GM23338 (cell line): Measurements from ENCODE around the gene ASB3. TPM values are rescaled to one million over a fixed set of nuclear protein-coding genes. Genes with fewer than 3 reads are reported as not detected.
"Not testable (repeated sequence)": the region's sequence is repeated elsewhere in the genome, so short reads cannot be mapped to it uniquely, and the experiment has no call there.

Experiments used
- ATAC-seq: fragments of 200-7000 bp; cut with Tn5 transposase; 3 replicates; pipeline ENCODE4 v1.9.1; 2020
- DNase-seq: peaks from one replicate; pipeline ENCODE4 v3.0.0-alpha.2; 2015; ENCODE audit warnings: low spot score
- H2AFZ ChIP-seq: fragments of 200-600 bp; sonication (generic); 2 replicates; pipeline ENCODE4 v1.8.0; 2016; ENCODE audit warnings: antibody characterized with exemption, mild to moderate bottlenecking, moderate library complexity
- H3F3A ChIP-seq: fragments of 200-600 bp; sonication (generic); replicated peaks from 2 replicates; pipeline ENCODE4 v1.8.0; 2017; ENCODE audit warnings: antibody characterized with exemption, mixed run types, low read depth
- H3K27ac ChIP-seq: fragments of 200-600 bp; sonication (generic); 2 replicates; pipeline ENCODE4 v1.6.1; 2016; ENCODE audit warnings: low read depth
- H3K27me3 ChIP-seq: fragments of 200-600 bp; sonication (generic); 2 replicates; pipeline ENCODE4 v1.8.0; 2016; ENCODE audit warnings: mild to moderate bottlenecking, mixed run types, moderate library complexity; ENCODE audit not compliant: insufficient read depth
- H3K36me3 ChIP-seq: fragments of 200-600 bp; sonication (generic); 2 replicates; pipeline ENCODE4 v1.8.0; 2016; ENCODE audit warnings: mild to moderate bottlenecking; ENCODE audit not compliant: insufficient read depth
- H3K4me1 ChIP-seq: fragments of 200-600 bp; sonication (generic); 2 replicates; pipeline ENCODE4 v1.8.0; 2016; ENCODE audit warnings: mild to moderate bottlenecking, moderate library complexity; ENCODE audit not compliant: insufficient read depth
- H3K4me2 ChIP-seq: fragments of 200-600 bp; sonication (generic); 2 replicates; pipeline ENCODE4 v1.7.1; 2017; ENCODE audit warnings: mixed run types
- H3K4me3 ChIP-seq: fragments of 200-600 bp; sonication (generic); 2 replicates; pipeline ENCODE4 v1.6.1; 2016; ENCODE audit warnings: mixed run types
- H3K79me2 ChIP-seq: fragments of 200-600 bp; sonication (generic); replicated peaks from 2 replicates; pipeline ENCODE4 v1.8.0; 2017; ENCODE audit warnings: mild to moderate bottlenecking; ENCODE audit not compliant: insufficient read depth
- H3K9me2 ChIP-seq: fragments of 200-600 bp; sonication (generic); 2 replicates; pipeline ENCODE4 v1.8.0; 2017; ENCODE audit not compliant: insufficient read depth
- H4K20me1 ChIP-seq: fragments of 200-600 bp; sonication (generic); replicated peaks from 2 replicates; pipeline ENCODE4 v1.8.0; 2017; ENCODE audit warnings: mild to moderate bottlenecking; ENCODE audit not compliant: insufficient read depth
- H3K27ac Mint-ChIP-seq: 2 replicates; pipeline ENCODE4 v1.8.0; 2020; ENCODE audit warnings: inconsistent platforms, mild to moderate bottlenecking, moderate library complexity, mixed read lengths
- H3K27me3 Mint-ChIP-seq: 3 replicates; pipeline ENCODE4 v1.8.0; 2022; ENCODE audit warnings: low read depth, mild to moderate bottlenecking, moderate library complexity, mixed read lengths, inconsistent platforms; ENCODE audit not compliant: insufficient read depth, poor library complexity
- H3K36me3 Mint-ChIP-seq: 3 replicates; pipeline ENCODE4 v1.8.0; 2021; ENCODE audit warnings: low read depth, mild to moderate bottlenecking, inconsistent platforms, moderate library complexity, mixed read lengths
- H3K4me1 Mint-ChIP-seq: 3 replicates; pipeline ENCODE4 v1.8.0; 2020; ENCODE audit warnings: mild to moderate bottlenecking, inconsistent platforms, mixed read lengths
- H3K4me3 Mint-ChIP-seq: 3 replicates; pipeline ENCODE4 v1.8.0; 2021; ENCODE audit warnings: moderate library complexity, mild to moderate bottlenecking, inconsistent platforms, mixed read lengths
- H3K9me3 Mint-ChIP-seq: 3 replicates; pipeline ENCODE4 v1.8.0; 2020; ENCODE audit warnings: moderate library complexity, mild to moderate bottlenecking, inconsistent platforms, mixed read lengths
- EZH2 ChIP-seq: fragments of 200-600 bp; sonication (generic); IDR thresholded peaks from one replicate; pipeline ENCODE4 v1.8.0; 2017; ENCODE audit warnings: antibody characterized with exemption, mild to moderate bottlenecking, low read depth; ENCODE audit not compliant: unreplicated experiment
- EZH2phosphoT487 ChIP-seq: fragments of 200-600 bp; sonication (generic); IDR thresholded peaks from one replicate; pipeline ENCODE4 v1.8.1; 2018; ENCODE audit warnings: antibody characterized with exemption; ENCODE audit not compliant: unreplicated experiment
- NANOG ChIP-seq: IDR thresholded peaks from 2 replicates; pipeline ENCODE4 v1.6.1; 2016; ENCODE audit warnings: antibody characterized with exemption, borderline replicate concordance
- STAT1 ChIP-seq: IDR thresholded peaks from one replicate; pipeline ENCODE4 v1.6.1; 2016; ENCODE audit warnings: antibody characterized with exemption; ENCODE audit not compliant: unreplicated experiment
- ZNF114 ChIP-seq: fragments of 250-450 bp; sonication (Bioruptor Pico); IDR thresholded peaks from 2 replicates; pipeline ENCODE4 v1.5.0; 2020; ENCODE audit warnings: mild to moderate bottlenecking, moderate library complexity
- ZNF331 ChIP-seq: fragments of 250-450 bp; sonication (Bioruptor Pico); IDR thresholded peaks from 2 replicates; pipeline ENCODE4 v1.5.0; 2020; ENCODE audit warnings: low read depth, mild to moderate bottlenecking, moderate library complexity
- ZNF462 ChIP-seq: fragments of 250-450 bp; sonication (Bioruptor Pico); IDR thresholded peaks from 2 replicates; pipeline ENCODE4 v1.5.0; 2020; ENCODE audit warnings: mild to moderate bottlenecking, moderate library complexity
- polyA plus RNA-seq: library from polyadenylated mRNA; unstranded; fragments of >200 nt; fragmentation: Nextera tagmentation; extraction: Ambion mirVana; gene quantifications from 2 replicates; pipeline ENCODE4 v1.2.1, GENCODE V29; 2016
- total RNA-seq: library from RNA; depleted of rRNA; stranded (reverse); fragments of >200 nt; shearing (Covaris generic); gene quantifications from 2 replicates; pipeline ENCODE4 v1.2.3, GENCODE V29; 2014
- TF ChIP-seq, protein P1 (sequence below): IDR thresholded peaks from 2 replicates; pipeline ENCODE4 v1.6.1; 2016; ENCODE audit warnings: antibody characterized with exemption

ASB3 gene
- total and polyA plus RNA-seq, 2 experiments from 2014 or later: 22.4 to 30.5 TPM

GRCh38 chr2:53765767-53766166, 21.0 kb downstream of the ASB3 start:
- Histone ChIP-seq H3K9me2 (no peaks in the 10 kb centered on the region), H3K4me2 (no peak overlapping the region), H3K27me3 (no peaks in the 10 kb centered on the region), H3K27ac (no peak overlapping the region), H3F3A (no peaks in the 10 kb centered on the region), H3K4me1 (peaks cover 12% of the 10 kb centered on the region; the same call in 1 of the 2 replicates), H4K20me1 (peaks cover 2% of the 10 kb centered on the region; the same call in 1 of the 2 replicates), H3K36me3 (0 out of 2 replicates have a peak, but pooled peaks cover 5% of the 10 kb centered on the region), H3K4me3 (no peak overlapping the region), H3K79me2 (peaks cover 25% of the 10 kb centered on the region), H2AFZ (no peak overlapping the region)
- Mint-ChIP-seq H3K4me3 (no peak overlapping the region), H3K36me3 (peaks cover 10% of the 10 kb centered on the region; the same call in 1 of the 3 replicates), H3K4me1 (peaks cover 10% of the 10 kb centered on the region; the same call in 2 of the 3 replicates), H3K27ac (no peak overlapping the region), H3K9me3 (no peaks in the 10 kb centered on the region), H3K27me3 (peaks cover 3% of the 10 kb centered on the region)
- TF ChIP-seq NANOG (no peak), ZNF331 (CRISPR knock-in tag) (no peak), STAT1 (no peak), ZNF114 (CRISPR knock-in tag) (no peak), ZNF462 (CRISPR knock-in tag) (no peak), EZH2 (no peak), EZH2phosphoT487 (no peak)
- TF ChIP-seq, protein P1, sequence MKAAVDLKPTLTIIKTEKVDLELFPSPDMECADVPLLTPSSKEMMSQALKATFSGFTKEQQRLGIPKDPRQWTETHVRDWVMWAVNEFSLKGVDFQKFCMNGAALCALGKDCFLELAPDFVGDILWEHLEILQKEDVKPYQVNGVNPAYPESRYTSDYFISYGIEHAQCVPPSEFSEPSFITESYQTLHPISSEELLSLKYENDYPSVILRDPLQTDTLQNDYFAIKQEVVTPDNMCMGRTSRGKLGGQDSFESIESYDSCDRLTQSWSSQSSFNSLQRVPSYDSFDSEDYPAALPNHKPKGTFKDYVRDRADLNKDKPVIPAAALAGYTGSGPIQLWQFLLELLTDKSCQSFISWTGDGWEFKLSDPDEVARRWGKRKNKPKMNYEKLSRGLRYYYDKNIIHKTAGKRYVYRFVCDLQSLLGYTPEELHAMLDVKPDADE: no peak
- DNase-seq (no peak), ATAC-seq (no peak)

- not testable (repeated sequence) for DNase-seq, H3K4me1 Mint-ChIP-seq, H3K4me2 ChIP-seq, H3K36me3 ChIP-seq, H4K20me1 ChIP-seq, H3K27me3 ChIP-seq, H3K27ac ChIP-seq, H3K9me2 ChIP-seq, H3K4me3 Mint-ChIP-seq, H3K4me3 ChIP-seq, H3K79me2 ChIP-seq, ATAC-seq, H3K27me3 Mint-ChIP-seq, H3K4me1 ChIP-seq, H2AFZ ChIP-seq, H3K9me3 Mint-ChIP-seq, H3K27ac Mint-ChIP-seq, H3F3A ChIP-seq
- H3K36me3 Mint-ChIP-seq: peaks cover 24% of the 10 kb centered on the region
Measured at GRCh38 chr2:53757206-53757605, 29.5 kb downstream of the ASB3 start.
